NCI-H146 (cell line): Measurements from ENCODE around the gene METTL21A.

Experiments
- DNase-seq: peaks from one replicate; lab custom pipeline; 2025; lab: John Stamatoyannopoulos, UW

The METTL21A gene

GRCh38 chr2:207624185-207625013, 795 bp downstream of the METTL21A start:
- peak; percentile 57 for DNase-seq

GRCh38 chr2:207621501-207622039, 3.6 kb downstream of the METTL21A start:
- DNase-seq = no peak

GRCh38 chr2:207619764-207620203, 5.4 kb downstream of the METTL21A start:
- DNase-seq = no peak

GRCh38 chr2:207617011-207617671, 8.1 kb downstream of the METTL21A start:
- no peak for DNase-seq

- no peak for DNase-seq
These were observed 9.0 kb downstream of the METTL21A start for GRCh38 chr2:207616185-207616584.

- DNase-seq = no peak
These were observed 10.4 kb downstream of the METTL21A start for GRCh38 chr2:207614824-207615223.

GRCh38 chr2:207612714-207613113, 12.5 kb downstream of the METTL21A start:
- no peak for DNase-seq

- DNase-seq = no peak
These were observed 18.4 kb downstream of the METTL21A start for GRCh38 chr2:207606829-207607228.

- DNase-seq = no peak
These were observed 18.8 kb downstream of the METTL21A start for GRCh38 chr2:207606399-207606798.

- no peak for DNase-seq
These were observed 21.7 kb downstream of the METTL21A start for GRCh38 chr2:207603486-207603885.

GRCh38 chr2:207601774-207602173, 23.4 kb downstream of the METTL21A start:
- peak; percentile 12 for DNase-seq

- no peak for DNase-seq
These were observed 25.0 kb downstream of the METTL21A start for GRCh38 chr2:207600231-207600630.

GRCh38 chr2:207599636-207600035, 25.6 kb downstream of the METTL21A start:
- DNase-seq = no peak

- DNase-seq = no peak
These were observed 30.5 kb downstream of the METTL21A start for GRCh38 chr2:207594731-207595130.

- DNase-seq = no peak
These were observed 30.9 kb downstream of the METTL21A start for GRCh38 chr2:207594264-207594663.

GRCh38 chr2:207593277-207593676, 31.9 kb downstream of the METTL21A start:
- no peak for DNase-seq

- no peak for DNase-seq
These were observed 36.1 kb downstream of the METTL21A start for GRCh38 chr2:207589143-207589542.

- DNase-seq = no peak
These were observed 37.9 kb downstream of the METTL21A start for GRCh38 chr2:207587305-207587704.

- DNase-seq = no peak
These were observed 40.2 kb downstream of the METTL21A start for GRCh38 chr2:207584952-207585351.

- DNase-seq = no peak
These were observed 53.8 kb downstream of the METTL21A start for GRCh38 chr2:207571370-207571769.

GRCh38 chr2:207567671-207568070, 57.5 kb downstream of the METTL21A start:
- DNase-seq = no peak

- no peak for DNase-seq
These were observed 59.3 kb downstream of the METTL21A start for GRCh38 chr2:207565736-207566500.
